IPS-18c (cell line): ENCODE results near the gene STX4.

Source experiments
- H3K4me3 ChIP-seq: 2 replicates; pipeline ENCODE4 v1.7.0; 2013; ENCODE audit warnings: low read depth, mild to moderate bottlenecking, low read length, moderate library complexity; ENCODE audit not compliant: insufficient read depth
- H3K9me3 ChIP-seq: one replicate; pipeline ENCODE4 v1.6.1; 2013; ENCODE audit warnings: mild to moderate bottlenecking, low read length, moderate library complexity; ENCODE audit not compliant: control insufficient read depth, insufficient read depth

STX4 gene

GRCh38 chr16:31084584-31085302, 51.4 kb downstream of the STX4 start:
- Histone ChIP-seq H3K9me3 (no peaks in the 10 kb centered on the region), H3K4me3 (no peak overlapping the region)

- H3K9me3 ChIP-seq: no peaks in the 10 kb centered on the region
- no peak overlapping the region for H3K4me3 ChIP-seq
Measured at GRCh38 chr16:31085411-31085810, 52.1 kb downstream of the STX4 start.

- H3K4me3 ChIP-seq: no peak overlapping the region
- H3K9me3 ChIP-seq: no peaks in the 10 kb centered on the region
Measured at GRCh38 chr16:31085873-31086628, 52.7 kb downstream of the STX4 start.

GRCh38 chr16:31086629-31086906, 53.2 kb downstream of the STX4 start:
- no peaks in the 10 kb centered on the region for H3K9me3 ChIP-seq
- no peak overlapping the region for H3K4me3 ChIP-seq

GRCh38 chr16:31087481-31087880, 54.1 kb downstream of the STX4 start:
- Histone ChIP-seq H3K9me3 (no peaks in the 10 kb centered on the region), H3K4me3 (no peak overlapping the region)

GRCh38 chr16:31087971-31088370, 54.6 kb downstream of the STX4 start:
- no peak overlapping the region for H3K4me3 ChIP-seq
- no peaks in the 10 kb centered on the region for H3K9me3 ChIP-seq

GRCh38 chr16:31088459-31089183, 55.3 kb downstream of the STX4 start, which contains the start of gene PRSS53:
TSS of gene PRSS53 (minus strand) at chr16:31088943. CDS start at chr16:31088809, 134 bp downstream.
- H3K9me3 ChIP-seq: no peaks in the 10 kb centered on the region
- H3K4me3 ChIP-seq: no peak within 1 kb of the TSS

GRCh38 chr16:31089199-31089598, 55.8 kb downstream of the STX4 start:
- no peak overlapping the region for H3K4me3 ChIP-seq
- no peaks in the 10 kb centered on the region for H3K9me3 ChIP-seq
